Panc1 (cell line): ENCODE results near the gene GRK2. TPM values are rescaled to one million over a fixed set of nuclear protein-coding genes. Genes with fewer than 3 reads are reported as not detected.
A peak's percentile ranks its signal among the peaks of the same experiment; 100 is the strongest.

Experiments
- ATAC-seq: fragments of 200-7000 bp; cut with Tn5 transposase; 2 replicates; pipeline ENCODE4 v1.9.1; 2020; ENCODE audit warnings: mild to moderate bottlenecking, moderate library complexity
- BruUV-seq: library from RNA; stranded (reverse); fragments of 400-500 nt; replicated peaks from 2 replicates; lab custom pipeline; 2021; lab: Mats Ljungman, UMichigan
- CTCF ChIA-PET: fragments of 300-600 bp; sonication (Branson Sonifier 250); formaldehyde crosslinking; loops from one replicate; lab custom pipeline; 2022; ENCODE audit warnings: antibody characterized with exemption; lab: Charles Lee
- POLR2A ChIA-PET: fragments of 300-600 bp; sonication (Branson Sonifier 250); formaldehyde crosslinking; loops from one replicate; lab custom pipeline; 2022; ENCODE audit warnings: antibody characterized with exemption; lab: Charles Lee
- DNase-seq: peaks from one replicate; pipeline ENCODE4 v3.0.0-alpha.2; 2010; ENCODE audit warnings: low read depth, low spot score
- H3K27ac ChIP-seq: 2 replicates; pipeline ENCODE4 v1.5.1; 2011; ENCODE audit warnings: mild to moderate bottlenecking, low read length, inconsistent platforms
- H3K27me3 ChIP-seq: fragments of 200-500 bp; sonication (Bioruptor generic); 2 replicates; pipeline ENCODE4 v1.6.0; 2014; ENCODE audit warnings: low read length, inconsistent platforms; ENCODE audit not compliant: control insufficient read depth, insufficient read depth
- H3K36me3 ChIP-seq: fragments of 200-500 bp; sonication (Bioruptor generic); 2 replicates; pipeline ENCODE4 v1.5.1; 2014; ENCODE audit warnings: inconsistent platforms, mild to moderate bottlenecking, low read length, moderate library complexity; ENCODE audit not compliant: control insufficient read depth, insufficient read depth
- H3K4me1 ChIP-seq: 2 replicates; pipeline ENCODE4 v1.5.1; 2011; ENCODE audit warnings: inconsistent platforms, mild to moderate bottlenecking, low read length, moderate library complexity; ENCODE audit not compliant: control insufficient read depth, insufficient read depth
- H3K4me3 ChIP-seq, 2 experiments: 2 replicates each; pipeline ENCODE4 v1.5.1; 2011 to 2012; ENCODE audit warnings: low read depth in 2 of 2, low read length in 2 of 2, mild to moderate bottlenecking in 2 of 2, inconsistent platforms in 1 of 2, moderate library complexity in 1 of 2
- H3K9me3 ChIP-seq: fragments of 200-500 bp; sonication (Bioruptor generic); 2 replicates; pipeline ENCODE4 v1.5.1; 2014; ENCODE audit warnings: low read depth, mild to moderate bottlenecking, inconsistent platforms, low read length, moderate library complexity; ENCODE audit not compliant: control insufficient read depth, insufficient read depth
- CTCF ChIP-seq: fragments of 450-650 bp; IDR thresholded peaks from 2 replicates; pipeline ENCODE4 v1.5.1; 2017; ENCODE audit warnings: mild to moderate bottlenecking
- POLR2AphosphoS5 ChIP-seq: IDR thresholded peaks from 2 replicates; pipeline ENCODE4 v1.6.1; 2012; ENCODE audit warnings: mild to moderate bottlenecking, low read depth, low read length, moderate library complexity
- REST ChIP-seq, 2 experiments: IDR thresholded peaks; 2 replicates each; pipeline ENCODE4 v1.6.1; 2011 to 2012; ENCODE audit warnings: low read depth in 2 of 2, control low read depth in 1 of 2, low read length in 1 of 2, mild to moderate bottlenecking in 1 of 2, moderate library complexity in 1 of 2; ENCODE audit not compliant: insufficient read depth in 1 of 2
- SIN3A ChIP-seq: IDR thresholded peaks from 2 replicates; pipeline ENCODE4 v1.6.1; 2012; ENCODE audit warnings: low read depth, mild to moderate bottlenecking, low read length, moderate library complexity, borderline replicate concordance; ENCODE audit not compliant: insufficient read depth
- TCF7L2 ChIP-seq: IDR thresholded peaks from 2 replicates; pipeline ENCODE4 v1.6.1; 2011; ENCODE audit warnings: mild to moderate bottlenecking, low read depth, low read length, inconsistent platforms
- in situ Hi-C: cut with HindIII; loops from 2 replicates; pipeline ENCODE4 v1.10.0; 2016; ENCODE audit warnings: low sequenced_read_pairs, low pct_unique_long_range_greater_than_20kb
- intact Hi-C: fragments of 100-400 bp; cut with micrococcal nuclease; formaldehyde crosslinking; loops from one replicate; pipeline ENCODE4 v1.10.0; 2022; ENCODE audit not compliant: unreplicated experiment
- total RNA-seq: library from RNA; stranded (reverse); gene quantifications from one replicate; pipeline ENCODE4 v1.2.1, GENCODE V29; 2021; ENCODE audit not compliant: unreplicated experiment

GRK2 gene
- total RNA-seq, 1 experiment from 2014 or later: 103 TPM

- Histone ChIP-seq H3K4me3 (no peak overlapping the region), H3K27me3 (no peaks in the 10 kb centered on the region), H3K36me3 (no peaks in the 10 kb centered on the region; the same call in 1 of the 2 replicates), H3K9me3 (no peaks in the 10 kb centered on the region), H3K27ac (no peak overlapping the region), H3K4me1 (peaks cover 17% of the 10 kb centered on the region)
- TSS peak; percentile 81 for BruUV-seq
- intact Hi-C loops: no loop called here
- TF ChIP-seq REST (IDR thresholded peaks at IDR 0.05; ENCODE audit: insufficient read depth in 1 of 2, low read depth in 2 of 2, low read length in 1 of 2) (no peak), SIN3A (no peak), TCF7L2 (no peak), CTCF (no peak), POLR2AphosphoS5 (no peak)
- in situ Hi-C loops: no loop called here
- no peak for ATAC-seq
- CTCF ChIA-PET: interaction anchor here (0.8 kb wide), 1 partner anchor 922 kb away, joined by 3 read pairs; no protein-coding TSS in a partner anchor
- no peak for DNase-seq
- POLR2A ChIA-PET: no interaction called here
Observed at GRCh38 chr11:67285541-67286498, 19.5 kb downstream of the GRK2 start.

- in situ Hi-C loops (no loop called here), intact Hi-C loops (no loop called here)
- Histone ChIP-seq H3K4me1 (peaks cover 18% of the 10 kb centered on the region), H3K4me3 (no peak overlapping the region), H3K27me3 (no peaks in the 10 kb centered on the region), H3K27ac (peak overlapping the region; percentile 95), H3K9me3 (no peaks in the 10 kb centered on the region), H3K36me3 (no peaks in the 10 kb centered on the region; the same call in 1 of the 2 replicates)
- POLR2A ChIA-PET: no interaction called here
- BruUV-seq: no TSS peak
- no peak for TF ChIP-seq REST (IDR thresholded peaks at IDR 0.05; ENCODE audit: insufficient read depth in 1 of 2, low read depth in 2 of 2, low read length in 1 of 2)
- DNase-seq (no peak), ATAC-seq (no peak)
- CTCF ChIA-PET: interaction anchor here (0.8 kb wide), 1 partner anchor 923 kb away, joined by 3 read pairs; no protein-coding TSS in a partner anchor
Observed at GRCh38 chr11:67286621-67287333, 20.5 kb downstream of the GRK2 start.
